SU-DHL-6 (cell line): ENCODE results near the gene MCOLN3.
A peak's percentile ranks its signal among the peaks of the same experiment; 100 is the strongest.

Source experiments
- H2AFZ ChIP-seq: fragments of 200-600 bp; sonication (generic); 2 replicates; pipeline ENCODE4 v1.6.1; 2014; ENCODE audit warnings: low read depth, mild to moderate bottlenecking, moderate library complexity, mixed read lengths, antibody characterized with exemption, low read length; ENCODE audit not compliant: severe bottlenecking
- H3F3A ChIP-seq: fragments of 200-600 bp; shearing (Covaris generic); 2 replicates; pipeline ENCODE4 v1.6.0; 2016; ENCODE audit warnings: antibody characterized with exemption, mild to moderate bottlenecking; ENCODE audit not compliant: insufficient read depth
- H3K27ac ChIP-seq: fragments of 200-600 bp; sonication (generic); 2 replicates; pipeline ENCODE4 v1.5.1; 2016; ENCODE audit warnings: low read depth, mild to moderate bottlenecking, low read length, moderate library complexity, mixed read lengths
- H3K27me3 ChIP-seq: fragments of 200-600 bp; sonication (generic), shearing (Covaris generic); 2 replicates; pipeline ENCODE4 v1.6.0; 2014; ENCODE audit warnings: mild to moderate bottlenecking, low read length
- H3K36me3 ChIP-seq: fragments of 200-600 bp; sonication (generic); 2 replicates; pipeline ENCODE4 v1.6.1; 2014; ENCODE audit warnings: mild to moderate bottlenecking, low read length, mixed read lengths
- H3K4me2 ChIP-seq: fragments of 300-600, 200-600 bp; shearing (Covaris generic), sonication (generic); 2 replicates; pipeline ENCODE4 v1.6.0; 2014; ENCODE audit warnings: low read length, low read depth, mild to moderate bottlenecking; ENCODE audit not compliant: poor library complexity, severe bottlenecking
- H3K4me3 ChIP-seq: fragments of 200-600 bp; sonication (generic); 2 replicates; pipeline ENCODE4 v1.5.1; 2014; ENCODE audit warnings: antibody characterized with exemption, low read length, mild to moderate bottlenecking, mixed read lengths; ENCODE audit not compliant: insufficient read depth, poor library complexity, severe bottlenecking
- H3K79me2 ChIP-seq: fragments of 200-600 bp; sonication (generic); 2 replicates; pipeline ENCODE4 v1.6.1; 2014; ENCODE audit warnings: mild to moderate bottlenecking, low read length, moderate library complexity; ENCODE audit not compliant: insufficient read depth
- H3K9ac ChIP-seq: fragments of 200-600 bp; sonication (generic); 2 replicates; pipeline ENCODE4 v1.7.0; 2014; ENCODE audit warnings: mild to moderate bottlenecking, low read length
- H3K9me2 ChIP-seq: fragments of 200-600 bp; sonication (generic); replicated peaks from 2 replicates; pipeline ENCODE4 v1.6.1; 2014; ENCODE audit warnings: low read length; ENCODE audit not compliant: insufficient read depth
- H3K9me3 ChIP-seq: fragments of 200-600 bp; sonication (generic); 2 replicates; pipeline ENCODE4 v1.6.1; 2014; ENCODE audit warnings: low read length, mixed read lengths; ENCODE audit not compliant: insufficient read depth
- H4K20me1 ChIP-seq: fragments of 200-600 bp; sonication (generic); 2 replicates; pipeline ENCODE4 v1.6.1; 2014; ENCODE audit warnings: low read depth, mild to moderate bottlenecking, antibody characterized with exemption, low read length, moderate library complexity, mixed read lengths
- CTCF ChIP-seq: fragments of 200-600 bp; sonication (generic); IDR thresholded peaks from one replicate; pipeline ENCODE4 v1.5.1; 2017; ENCODE audit warnings: antibody characterized with exemption, mild to moderate bottlenecking, low read length, moderate library complexity; ENCODE audit not compliant: insufficient read depth, poor library complexity, severe bottlenecking
- EZH2phosphoT487 ChIP-seq: fragments of 200-600 bp; sonication (generic), shearing (Covaris generic); conservative IDR thresholded peaks from 2 replicates; pipeline ENCODE4 v1.6.1; 2018; ENCODE audit warnings: mild to moderate bottlenecking, antibody characterized with exemption, low read length, moderate library complexity, mixed read lengths

The MCOLN3 gene

GRCh38 chr1:85030536-85030935 is 17.8 kb downstream of the MCOLN3 start:
- no peak for TF ChIP-seq CTCF
- TF ChIP-seq EZH2phosphoT487, result no peak
- no peaks in the 10 kb centered on the region for H3K79me2 ChIP-seq
- no peak overlapping the region for H3K4me2 ChIP-seq
- H3K27me3 ChIP-seq, result no peaks in the 10 kb centered on the region
- no peaks in the 10 kb centered on the region for H3F3A ChIP-seq
- H4K20me1 ChIP-seq, result no peaks in the 10 kb centered on the region
- H2AFZ ChIP-seq, result no peak overlapping the region
- H3K9me3 ChIP-seq, result no peaks in the 10 kb centered on the region
- H3K36me3 ChIP-seq, result no peaks in the 10 kb centered on the region
- H3K9ac ChIP-seq, result no peak overlapping the region
- H3K9me2 ChIP-seq, result no peaks in the 10 kb centered on the region
- no peak overlapping the region for H3K4me3 ChIP-seq
- H3K27ac ChIP-seq, result no peak overlapping the region

GRCh38 chr1:85028151-85028550 is 20.1 kb downstream of the MCOLN3 start:
- H2AFZ ChIP-seq, result no peak overlapping the region
- no peak overlapping the region for H3K9ac ChIP-seq
- no peak overlapping the region for H3K4me2 ChIP-seq
- no peak overlapping the region for H3K27ac ChIP-seq
- H3K9me2 ChIP-seq, result no peaks in the 10 kb centered on the region
- no peaks in the 10 kb centered on the region for H3K9me3 ChIP-seq
- no peak for TF ChIP-seq CTCF
- TF ChIP-seq EZH2phosphoT487, result no peak
- no peaks in the 10 kb centered on the region for H3F3A ChIP-seq
- H4K20me1 ChIP-seq, result no peaks in the 10 kb centered on the region
- no peaks in the 10 kb centered on the region for H3K27me3 ChIP-seq
- H3K79me2 ChIP-seq, result no peaks in the 10 kb centered on the region
- no peaks in the 10 kb centered on the region for H3K36me3 ChIP-seq
- H3K4me3 ChIP-seq, result no peak overlapping the region

GRCh38 chr1:85027242-85027983 is 20.9 kb downstream of the MCOLN3 start:
- Histone ChIP-seq H3K9ac (no peak overlapping the region), H3K27me3 (no peaks in the 10 kb centered on the region), H3K27ac (no peak overlapping the region), H4K20me1 (no peaks in the 10 kb centered on the region), H3K4me3 (no peak overlapping the region), H3K4me2 (no peak overlapping the region), H3F3A (no peaks in the 10 kb centered on the region), H2AFZ (peak overlapping the region; percentile 43), H3K9me3 (no peaks in the 10 kb centered on the region), H3K36me3 (no peaks in the 10 kb centered on the region), H3K79me2 (no peaks in the 10 kb centered on the region), H3K9me2 (no peaks in the 10 kb centered on the region)
- TF ChIP-seq CTCF, result no peak
- no peak for TF ChIP-seq EZH2phosphoT487
